Retinal pigment epithelial cell (primary cell): ENCODE data around the gene SGMS1.
"Not testable (repeated sequence)": the region's sequence is repeated elsewhere in the genome, so short reads cannot be mapped to it uniquely, and the experiment has no call there.

Experiments used
- DNase-seq: peaks from one replicate; pipeline ENCODE4 v3.0.0-alpha.2; 2010; ENCODE audit warnings: low read depth
- H3K4me3 ChIP-seq: 2 replicates; pipeline ENCODE4 v1.5.1; 2011; ENCODE audit warnings: mild to moderate bottlenecking, low read length, control low read depth, moderate library complexity
- TF ChIP-seq, protein P1 (sequence below): conservative IDR thresholded peaks from 2 replicates; pipeline ENCODE4 v1.5.1; 2011; ENCODE audit warnings: low read depth, low read length, control low read depth, inconsistent platforms

SGMS1 gene

GRCh38 chr10:50572017-50572491 is 51.7 kb downstream of the SGMS1 start:
- DNase-seq, result no peak
- TF ChIP-seq, protein P1, sequence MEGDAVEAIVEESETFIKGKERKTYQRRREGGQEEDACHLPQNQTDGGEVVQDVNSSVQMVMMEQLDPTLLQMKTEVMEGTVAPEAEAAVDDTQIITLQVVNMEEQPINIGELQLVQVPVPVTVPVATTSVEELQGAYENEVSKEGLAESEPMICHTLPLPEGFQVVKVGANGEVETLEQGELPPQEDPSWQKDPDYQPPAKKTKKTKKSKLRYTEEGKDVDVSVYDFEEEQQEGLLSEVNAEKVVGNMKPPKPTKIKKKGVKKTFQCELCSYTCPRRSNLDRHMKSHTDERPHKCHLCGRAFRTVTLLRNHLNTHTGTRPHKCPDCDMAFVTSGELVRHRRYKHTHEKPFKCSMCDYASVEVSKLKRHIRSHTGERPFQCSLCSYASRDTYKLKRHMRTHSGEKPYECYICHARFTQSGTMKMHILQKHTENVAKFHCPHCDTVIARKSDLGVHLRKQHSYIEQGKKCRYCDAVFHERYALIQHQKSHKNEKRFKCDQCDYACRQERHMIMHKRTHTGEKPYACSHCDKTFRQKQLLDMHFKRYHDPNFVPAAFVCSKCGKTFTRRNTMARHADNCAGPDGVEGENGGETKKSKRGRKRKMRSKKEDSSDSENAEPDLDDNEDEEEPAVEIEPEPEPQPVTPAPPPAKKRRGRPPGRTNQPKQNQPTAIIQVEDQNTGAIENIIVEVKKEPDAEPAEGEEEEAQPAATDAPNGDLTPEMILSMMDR, result no peak
- H3K4me3 ChIP-seq, result no peak overlapping the region

- not testable (repeated sequence) for DNase-seq, H3K4me3 ChIP-seq
Observed at GRCh38 chr10:50568750-50569149, 55.0 kb downstream of the SGMS1 start.

GRCh38 chr10:50567384-50567783 is 56.4 kb downstream of the SGMS1 start:
- TF ChIP-seq, protein P1, result no peak
- H3K4me3 ChIP-seq, result no peak overlapping the region
- no peak for DNase-seq

- no peak overlapping the region for H3K4me3 ChIP-seq
- TF ChIP-seq, protein P1, result no peak
- no peak for DNase-seq
Observed at GRCh38 chr10:50566150-50566549, 57.6 kb downstream of the SGMS1 start.

- TF ChIP-seq, protein P1, result no peak
- no peak for DNase-seq
- no peak overlapping the region for H3K4me3 ChIP-seq
Observed at GRCh38 chr10:50565301-50566083, 58.3 kb downstream of the SGMS1 start.

GRCh38 chr10:50563906-50564305 is 59.9 kb downstream of the SGMS1 start:
- TF ChIP-seq, protein P1, result no peak
- DNase-seq, result no peak
- no peak overlapping the region for H3K4me3 ChIP-seq

DNA sequence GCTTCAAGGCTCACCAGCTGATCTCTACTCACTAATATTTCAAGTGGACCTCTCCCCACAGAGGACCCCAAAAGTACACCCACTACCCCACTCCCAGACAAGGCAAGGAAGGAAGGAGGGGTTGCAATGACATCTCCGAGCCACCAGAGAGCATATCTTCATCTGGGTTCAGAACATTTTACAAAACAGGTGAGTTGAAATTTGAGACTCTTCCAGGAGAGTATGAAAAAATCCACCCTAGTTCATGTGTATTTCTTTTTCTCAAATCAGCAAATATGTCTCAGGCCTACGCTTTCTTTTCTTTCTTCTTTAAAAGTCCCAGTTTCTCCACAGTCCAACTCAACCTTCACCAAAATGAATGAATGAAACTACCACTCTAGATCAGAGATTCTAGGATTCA is 61.9 kb downstream of the SGMS1 start:
- TF ChIP-seq, protein P1, result peak; percentile 64
- DNase-seq, result no peak
- H3K4me3 ChIP-seq, result no peak overlapping the region

DNA sequence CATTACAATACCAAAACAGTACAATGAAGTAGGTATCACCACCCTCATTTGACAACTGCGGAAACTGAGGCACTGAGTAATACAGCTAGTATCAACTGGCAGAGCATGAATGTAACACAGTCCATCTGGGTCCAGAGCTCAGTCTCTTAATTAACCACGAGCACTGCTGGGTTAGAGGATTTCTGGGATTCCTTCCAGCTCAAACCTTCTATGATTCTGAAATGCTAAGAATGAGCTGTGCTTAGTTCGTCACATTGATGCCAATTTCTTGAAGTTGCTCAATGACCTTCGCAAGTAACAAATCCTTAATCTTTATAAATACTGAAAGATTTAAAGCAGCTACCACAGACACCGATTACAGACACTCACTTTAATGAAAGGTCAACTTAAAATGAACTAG is 62.5 kb downstream of the SGMS1 start:
- peak; percentile 99 for DNase-seq
- TF ChIP-seq, protein P1, result no peak
- no peak overlapping the region for H3K4me3 ChIP-seq
